Stimulated activated CD8-positive, alpha-beta memory T cell treated with anti-CD3 and anti-CD28 coated beads, Interleukin-4, amount 100 ng/mL, for 4 hours (primary cell): ENCODE data around the gene CLSTN2.

Experiments
- DNase-seq, 2 donors: peaks; one replicate each; pipeline ENCODE4 v3.0.0-alpha.2; 2020; ENCODE audit warnings: low read depth in 2 of 2, low spot score in 1 of 2

CLSTN2 gene

DNA sequence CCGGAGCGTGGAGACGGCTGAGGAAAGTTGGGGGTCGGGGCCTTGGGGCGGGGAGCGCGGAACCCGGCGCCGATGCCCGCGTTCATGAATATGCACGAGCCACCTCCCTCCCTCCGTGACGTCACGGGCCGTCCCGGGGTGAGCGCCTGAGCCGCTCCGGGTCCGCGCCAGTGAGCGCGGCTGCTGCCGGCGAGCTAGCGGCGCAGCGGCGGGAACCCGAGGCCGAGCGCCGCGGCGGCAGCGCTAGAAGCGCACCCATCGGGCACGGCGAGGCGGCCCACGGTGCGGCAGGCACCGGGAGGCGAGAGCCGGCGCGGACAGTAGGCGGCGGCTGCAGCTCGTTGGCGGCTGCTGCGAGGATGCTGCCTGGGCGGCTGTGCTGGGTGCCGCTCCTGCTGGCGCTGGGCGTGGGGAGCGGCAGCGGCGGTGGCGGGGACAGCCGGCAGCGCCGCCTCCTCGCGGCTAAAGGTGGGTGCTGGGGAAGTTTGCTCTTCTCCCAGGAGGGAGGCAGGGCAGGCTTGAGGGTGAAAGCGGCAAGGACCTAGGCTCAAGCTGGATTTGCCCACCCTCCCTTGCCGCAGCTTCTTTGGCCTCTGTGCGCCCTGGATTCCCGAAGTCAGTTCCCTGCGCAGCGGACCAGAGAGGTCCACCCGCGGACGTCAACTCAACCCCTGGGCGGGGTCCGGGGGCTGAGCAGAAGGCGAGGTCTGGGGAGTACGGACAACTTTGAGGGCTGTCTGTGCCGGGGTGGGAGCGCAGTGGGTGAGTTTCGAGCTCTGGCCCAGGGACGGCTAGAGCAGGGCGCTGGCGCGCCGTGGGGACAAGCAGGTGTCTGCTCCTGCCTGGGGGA is at the start of gene CLSTN2:
TSS of gene CLSTN2 (plus strand) at position 170 of the 850 bp plus-strand sequence.
- DNase-seq, result no peak

DNA sequence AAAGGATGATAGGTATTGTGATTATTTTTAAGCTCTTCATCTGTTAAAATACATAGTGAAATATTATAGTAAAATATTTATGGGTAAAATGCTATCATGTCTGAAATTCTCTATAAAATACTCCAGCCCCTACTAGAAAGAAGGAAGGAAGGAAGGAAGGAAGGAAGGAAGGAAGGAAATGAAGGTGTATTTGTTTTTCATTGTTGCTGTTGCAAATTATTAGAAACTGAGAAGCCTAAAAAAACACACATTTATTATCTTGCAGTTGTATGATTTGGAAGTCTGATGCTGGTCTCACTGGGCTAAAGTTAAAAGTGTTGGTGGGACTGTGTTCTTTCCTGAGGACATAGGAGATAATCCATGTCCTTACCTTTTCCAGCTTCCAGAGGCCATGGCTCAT is 47.6 kb upstream of the CLSTN2 start:
- DNase-seq, result no peak

DNA sequence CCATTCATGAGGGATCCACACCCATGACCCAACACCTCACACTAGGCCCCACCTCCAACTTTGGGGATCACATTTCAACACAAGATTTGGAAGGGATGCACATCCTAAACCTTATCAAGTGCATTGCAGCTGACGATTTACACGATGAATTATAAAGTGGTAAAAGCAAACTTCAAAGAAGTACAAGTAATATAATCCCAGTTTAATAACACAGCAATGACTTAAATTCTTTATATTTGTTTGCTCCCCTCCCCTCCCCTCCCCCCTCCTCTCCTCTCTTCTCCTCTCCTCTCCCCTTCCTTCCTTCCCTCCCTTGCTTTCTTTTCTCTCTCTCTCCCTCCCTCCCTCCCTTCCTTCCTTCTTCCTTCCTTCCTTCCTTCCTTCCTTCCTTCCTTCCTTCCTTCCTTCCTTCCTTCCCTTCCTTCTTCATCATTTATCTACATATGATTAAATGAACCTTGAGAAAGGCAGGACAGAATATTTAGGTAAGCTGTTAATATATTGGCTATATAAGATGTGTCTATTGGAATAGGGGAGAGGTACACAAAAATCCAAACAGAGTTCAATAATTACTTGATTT is 46.3 kb upstream of the CLSTN2 start:
- DNase-seq, result no peak

DNA sequence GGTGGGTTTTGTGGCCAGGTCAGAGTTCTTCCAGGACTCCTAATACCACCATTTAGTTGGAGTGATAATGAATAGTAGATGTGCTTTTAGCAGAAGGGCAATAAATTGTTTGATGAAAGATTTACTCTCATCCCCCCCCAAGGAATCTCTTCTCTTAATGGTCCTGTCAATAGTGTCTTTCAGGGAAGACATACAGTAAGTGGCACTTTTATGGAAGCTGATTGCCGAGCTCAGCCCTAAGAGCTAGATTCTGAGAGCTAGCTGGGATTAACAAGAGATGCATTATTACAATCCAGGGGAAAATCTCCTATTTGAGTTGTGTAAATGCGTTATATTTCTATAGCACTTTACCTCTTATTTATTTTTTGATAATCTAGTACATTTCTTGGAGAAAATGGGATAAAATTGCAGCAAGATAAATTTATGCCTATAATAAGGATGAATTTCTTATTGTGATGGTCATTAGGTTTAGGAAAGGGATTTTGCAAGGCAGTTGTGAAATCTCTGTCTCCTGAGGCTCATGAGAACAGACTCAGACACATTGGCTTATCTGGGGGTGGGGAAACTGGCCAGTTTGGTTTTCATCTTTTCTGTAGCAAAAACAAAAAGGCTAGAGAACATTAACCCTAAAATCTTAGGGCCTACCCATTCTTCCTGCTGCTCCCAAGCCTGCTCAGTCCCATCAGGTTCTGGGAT is 41.6 kb upstream of the CLSTN2 start:
- DNase-seq, result no peak

DNA sequence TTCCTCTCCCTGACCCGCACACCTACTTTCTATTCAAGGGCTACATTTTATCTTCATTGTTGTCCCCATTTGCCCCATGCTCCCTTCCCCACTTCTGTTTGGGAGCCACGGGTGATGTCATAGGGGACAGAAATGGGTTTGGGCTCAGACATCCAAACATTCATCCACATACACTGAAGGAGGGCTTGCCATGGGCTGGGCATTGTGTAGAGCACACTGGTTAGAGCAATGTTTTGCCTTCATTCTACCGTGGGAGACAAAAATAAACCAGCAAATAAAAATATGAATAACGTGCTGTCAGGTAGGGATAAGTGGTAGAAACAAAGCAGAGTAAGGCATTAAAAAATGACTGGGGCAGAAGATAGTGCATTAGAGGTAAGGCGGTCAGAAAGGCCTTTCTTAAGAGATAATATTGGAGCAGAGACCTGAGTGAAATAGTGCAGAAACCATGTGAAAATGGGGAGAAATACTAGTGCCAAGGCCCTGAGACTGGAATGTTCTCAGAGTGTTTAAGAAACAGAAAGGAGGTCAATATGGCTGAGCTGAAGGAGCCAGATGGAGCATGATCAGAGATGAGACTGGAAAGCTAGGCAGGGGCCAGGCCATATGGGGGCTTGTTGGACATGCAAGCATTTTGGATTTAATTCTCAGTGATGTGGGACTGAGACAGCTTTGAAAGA is 40.9 kb upstream of the CLSTN2 start:
- no peak for DNase-seq

DNA sequence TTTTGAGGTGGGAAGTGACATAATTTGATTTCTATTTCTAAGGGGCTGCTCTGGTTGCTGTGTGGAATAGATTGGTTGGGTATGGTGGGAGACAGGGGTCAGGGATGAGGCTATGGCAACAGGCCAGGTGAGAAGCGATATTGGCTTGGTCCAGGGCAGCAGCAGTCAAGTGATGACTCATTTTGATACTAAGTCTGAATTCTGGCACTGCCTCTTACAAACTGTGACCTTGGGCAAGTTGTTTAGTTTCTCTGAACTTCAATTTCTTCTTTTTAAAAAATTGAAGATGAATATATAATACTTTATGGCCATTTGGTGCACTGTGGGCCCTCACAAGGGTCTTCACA is 40.4 kb upstream of the CLSTN2 start:
- no peak for DNase-seq

DNA sequence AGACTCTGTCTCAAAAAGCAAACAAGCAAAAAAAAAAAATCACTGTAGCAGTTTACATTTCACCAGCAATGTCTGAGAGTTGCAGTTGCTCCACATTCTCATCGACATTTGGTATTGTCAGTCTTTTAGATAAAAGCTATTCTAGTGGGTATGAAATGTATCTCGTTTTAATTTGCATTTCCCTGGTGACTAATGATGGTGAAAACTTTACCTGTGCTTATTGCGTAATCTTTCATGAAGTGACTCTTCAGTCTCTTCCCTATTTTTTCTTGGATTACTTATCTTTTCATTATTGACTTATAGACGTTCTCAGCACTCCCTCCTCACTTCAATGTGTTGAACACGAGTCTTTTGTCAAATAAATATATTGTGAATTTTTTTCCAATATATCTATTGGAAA is 37.2 kb upstream of the CLSTN2 start:
- no peak for DNase-seq

DNA sequence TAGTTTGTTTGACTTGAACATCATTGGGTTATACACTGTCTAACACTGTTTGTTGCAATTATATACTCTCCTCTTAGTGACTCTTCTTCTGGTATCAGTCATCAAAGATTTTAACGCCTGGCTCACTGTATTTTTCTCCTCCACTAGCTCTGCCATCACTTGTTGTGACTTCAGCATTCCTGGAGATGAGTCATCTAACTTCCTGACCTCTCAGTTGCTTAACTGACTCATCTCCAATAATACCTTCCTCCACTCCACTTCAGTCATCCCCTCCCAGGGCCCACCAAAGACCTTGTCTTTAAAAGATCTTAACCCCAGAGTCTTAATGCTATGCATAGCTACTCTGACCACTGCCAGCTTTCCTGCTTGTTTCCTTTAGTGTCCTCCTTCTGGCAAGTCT is 28.6 kb upstream of the CLSTN2 start:
- DNase-seq, result no peak

DNA sequence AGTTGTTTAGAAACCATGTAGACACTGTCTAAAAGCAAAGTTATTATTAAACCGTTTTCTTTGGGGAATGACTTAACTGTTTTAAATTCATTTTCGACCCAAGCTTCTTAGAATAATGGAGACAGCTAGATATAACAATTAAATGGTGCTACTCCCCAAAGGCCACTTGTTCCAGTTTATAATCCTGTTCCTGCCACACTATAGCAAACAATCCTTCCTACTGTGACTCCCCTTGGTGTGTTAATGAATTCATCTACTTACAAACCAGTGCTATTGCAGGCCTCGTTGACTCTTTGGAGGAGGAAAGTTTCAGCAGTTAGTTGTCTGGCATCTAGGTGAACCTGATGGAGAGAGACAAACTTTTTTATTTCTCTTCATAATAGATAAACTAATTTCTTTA is 25.2 kb upstream of the CLSTN2 start:
- DNase-seq, result no peak

DNA sequence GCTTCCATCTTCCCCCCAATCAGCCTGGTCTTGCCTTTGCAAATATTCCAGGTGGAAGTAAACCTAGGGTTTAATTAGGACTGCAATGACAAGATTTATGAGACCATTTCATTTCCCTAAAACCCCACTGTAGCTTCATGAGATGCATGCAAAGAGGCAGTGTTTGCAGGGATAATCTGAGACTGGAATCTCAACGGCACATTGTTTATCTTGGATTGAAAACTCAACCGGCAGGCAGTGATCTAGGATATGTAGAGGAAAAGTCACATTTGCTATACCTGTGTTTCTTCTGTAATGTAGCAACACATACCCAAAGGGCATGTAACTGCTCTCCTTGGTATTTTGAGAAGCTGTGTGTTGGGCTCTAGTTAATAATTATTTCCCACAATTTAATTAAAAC is 18.7 kb upstream of the CLSTN2 start:
- DNase-seq, result no peak

DNA sequence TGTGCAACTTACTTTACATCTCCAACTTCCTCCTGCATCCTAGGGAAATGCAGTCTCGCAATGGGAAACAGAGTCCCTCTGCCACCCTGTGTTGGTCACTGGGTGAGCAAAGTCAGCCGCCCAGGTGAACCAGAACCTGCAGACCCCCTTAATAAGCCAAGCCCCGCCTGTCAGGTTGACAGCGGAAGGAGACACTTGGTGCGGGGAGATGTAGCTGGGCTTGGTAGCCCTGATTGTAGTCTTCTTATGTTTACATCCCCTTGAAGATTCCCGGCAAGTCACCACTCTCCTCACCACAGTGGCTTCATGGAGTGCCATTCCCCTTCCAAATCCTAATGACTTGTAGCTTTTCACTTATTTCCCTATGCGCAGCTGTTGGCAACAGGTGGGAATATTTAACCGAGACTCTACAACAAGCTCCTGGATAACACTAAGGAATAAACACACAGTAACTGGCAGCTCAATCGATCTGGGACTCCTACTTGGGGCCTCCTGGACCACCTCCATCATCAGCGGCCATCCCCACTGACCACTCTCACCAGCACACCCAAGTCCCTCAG is 17.7 kb upstream of the CLSTN2 start:
- DNase-seq, result no peak

DNA sequence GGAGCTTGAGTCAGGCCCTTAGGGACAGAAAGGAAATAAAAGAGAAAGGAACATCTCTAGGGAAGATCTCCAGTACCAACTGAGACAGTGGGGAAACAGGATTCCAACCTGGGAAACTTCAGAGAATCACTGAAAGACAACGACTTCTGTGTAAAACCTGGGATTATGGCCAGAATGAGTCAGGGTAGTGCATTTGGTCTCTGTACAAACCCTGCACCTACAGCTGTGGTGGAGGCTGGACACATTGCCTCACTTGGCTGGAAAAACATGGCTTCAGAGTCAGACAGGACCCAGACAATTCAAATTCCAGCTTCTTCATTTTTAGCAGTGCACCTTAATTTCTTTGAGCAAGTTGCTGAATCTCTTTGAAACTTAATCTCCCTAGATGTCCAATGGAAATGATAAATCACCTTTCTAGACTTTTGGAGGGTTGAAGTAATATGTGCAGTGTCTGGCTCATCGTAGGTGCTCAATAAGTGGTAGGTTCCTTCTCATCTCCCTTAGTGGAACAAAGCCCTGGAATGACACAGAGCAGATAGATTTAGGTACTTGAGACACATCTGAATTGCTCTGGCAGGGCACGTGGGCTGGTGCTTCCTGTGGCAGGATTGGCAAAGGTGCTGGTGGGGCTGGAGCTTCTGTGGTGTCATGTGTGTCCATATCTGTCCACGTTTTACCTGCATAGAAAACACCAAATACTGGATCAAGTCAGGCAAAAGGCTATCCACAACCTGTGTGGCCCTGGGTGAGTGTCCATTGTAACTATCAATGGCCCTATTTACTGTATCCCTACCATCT is 6.1 kb upstream of the CLSTN2 start:
- DNase-seq, result no peak

DNA sequence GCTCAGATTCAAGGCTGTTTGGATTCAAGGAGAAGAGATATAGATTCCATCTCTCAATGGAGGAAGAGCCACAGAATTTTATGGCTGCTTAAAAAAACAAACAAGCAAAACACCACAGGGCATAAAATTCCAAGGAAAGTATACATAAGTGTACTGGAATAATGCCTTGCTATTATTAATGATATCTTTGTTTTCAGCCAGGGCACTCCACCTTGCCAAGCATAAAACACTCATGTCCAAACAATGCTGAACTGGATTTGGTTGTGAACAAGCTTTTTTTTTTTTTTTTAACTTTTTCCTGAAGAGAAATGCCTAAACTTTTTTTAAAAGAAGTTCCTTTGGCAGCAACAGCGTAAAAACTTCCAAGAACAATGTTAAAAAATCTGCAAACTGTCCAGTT is 4.8 kb upstream of the CLSTN2 start:
- no peak for DNase-seq

DNA sequence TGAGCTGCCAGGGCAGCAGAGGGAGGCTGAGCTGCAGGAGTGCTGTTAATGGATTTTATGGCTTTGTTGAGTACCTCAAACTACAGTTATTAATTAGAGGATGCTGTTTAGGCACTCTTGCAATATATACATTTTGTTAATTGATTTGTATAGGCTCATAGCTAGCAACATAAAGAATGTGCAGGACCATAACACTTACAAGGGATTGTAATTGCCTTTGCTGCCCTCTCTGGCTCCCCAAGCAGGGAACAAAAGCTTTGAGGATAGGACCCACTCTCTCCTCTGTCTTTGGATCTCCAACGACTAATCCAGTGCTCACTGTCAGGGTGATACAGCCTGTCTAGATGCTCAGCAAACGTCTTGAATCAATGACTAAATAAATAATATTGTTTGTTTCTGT is 1.2 kb upstream of the CLSTN2 start:
- no peak for DNase-seq

DNA sequence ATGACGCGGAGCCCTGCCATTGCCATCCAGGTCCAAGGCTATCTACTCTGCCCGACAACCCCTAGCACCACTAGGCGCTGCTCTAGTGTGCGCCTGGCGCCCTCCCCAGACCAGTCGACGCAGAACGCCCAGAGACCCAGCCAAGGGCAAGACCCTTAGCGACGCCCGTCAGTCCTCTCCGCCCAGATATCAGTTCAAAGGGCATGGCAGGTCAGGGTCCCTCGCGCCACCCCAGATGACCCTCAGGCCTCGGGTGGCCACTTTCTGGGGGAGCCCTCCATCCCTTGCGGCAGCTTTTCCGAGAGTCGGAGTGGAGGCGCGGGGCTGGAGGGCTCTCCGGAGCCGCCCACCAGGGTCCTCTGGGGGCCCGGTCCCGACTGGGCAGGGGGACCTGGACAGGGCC is 371 bp upstream of the CLSTN2 start:
- DNase-seq, result no peak

DNA sequence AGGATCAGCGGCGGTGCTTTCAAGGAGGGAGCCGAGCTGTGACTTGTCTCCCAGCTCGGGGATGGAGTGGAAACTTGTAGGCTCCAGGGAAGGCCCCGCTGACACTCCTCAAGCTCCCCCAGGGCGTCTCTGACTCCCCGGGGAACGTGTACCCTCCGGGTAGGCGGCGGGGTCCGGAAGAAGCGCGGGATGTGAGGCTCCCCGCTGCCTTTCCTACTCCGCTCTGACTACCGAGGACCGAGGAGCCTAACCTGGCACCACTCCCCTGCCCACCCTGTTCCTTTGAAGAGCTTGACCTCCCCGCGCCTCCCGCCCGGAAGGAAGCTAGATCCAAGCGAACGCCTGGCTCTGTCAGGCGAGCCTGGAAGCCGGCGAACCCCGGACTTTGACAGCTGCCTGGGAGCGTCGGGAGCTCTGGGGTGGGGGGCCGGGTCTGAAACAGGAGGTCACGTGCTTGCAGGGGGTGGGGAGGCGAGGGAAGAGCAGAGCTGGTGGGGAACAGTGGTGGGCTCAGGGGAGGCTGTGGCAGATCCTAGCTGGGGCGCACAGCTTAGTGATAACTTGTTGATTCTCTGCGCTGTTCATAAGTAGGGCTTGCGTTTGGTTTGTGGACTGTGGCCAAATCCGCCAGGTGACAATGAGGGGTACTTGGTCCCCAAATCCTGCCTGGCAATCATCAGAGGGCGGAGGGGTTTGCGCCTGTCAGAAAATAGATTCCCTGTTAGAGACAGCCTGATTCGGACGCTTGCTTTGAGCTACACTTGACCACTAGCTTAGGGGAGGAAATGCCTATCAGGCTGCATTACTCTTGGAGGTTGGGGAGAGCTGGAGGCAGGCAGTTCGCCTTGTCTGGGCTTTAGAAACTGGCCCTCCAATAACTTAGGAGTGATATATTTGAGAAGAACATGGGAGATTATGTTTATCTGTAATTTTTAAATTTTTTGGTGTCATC is 1.2 kb downstream of the CLSTN2 start:
- DNase-seq, result no peak

DNA sequence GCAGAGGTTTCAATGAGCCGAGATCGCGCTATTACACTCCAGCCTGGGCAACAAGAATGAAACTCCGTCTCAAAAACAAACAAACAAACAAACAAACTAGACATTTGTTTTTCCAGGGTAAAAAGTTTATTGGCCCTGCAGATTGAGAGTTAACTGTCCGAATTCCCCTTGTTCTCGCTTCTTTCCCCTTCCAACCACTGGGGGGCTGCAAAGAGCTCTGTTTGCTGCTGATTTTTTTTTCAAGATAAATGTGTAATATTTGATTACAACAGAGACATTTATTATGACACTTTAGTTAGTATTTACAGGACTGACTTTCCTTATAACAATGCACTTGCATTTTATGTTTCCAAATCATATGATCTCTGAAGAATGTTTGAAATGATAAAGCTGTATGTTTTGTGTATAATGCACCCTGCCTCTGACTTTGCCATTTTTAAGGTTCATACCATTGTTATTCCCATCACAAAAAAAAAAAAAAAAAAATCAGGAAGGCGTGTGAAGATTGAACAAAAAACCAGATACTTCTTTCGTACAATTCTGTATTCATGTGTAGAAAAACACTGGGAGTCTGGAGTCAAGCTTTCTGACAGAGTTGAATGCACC is 2.8 kb downstream of the CLSTN2 start:
- no peak for DNase-seq

DNA sequence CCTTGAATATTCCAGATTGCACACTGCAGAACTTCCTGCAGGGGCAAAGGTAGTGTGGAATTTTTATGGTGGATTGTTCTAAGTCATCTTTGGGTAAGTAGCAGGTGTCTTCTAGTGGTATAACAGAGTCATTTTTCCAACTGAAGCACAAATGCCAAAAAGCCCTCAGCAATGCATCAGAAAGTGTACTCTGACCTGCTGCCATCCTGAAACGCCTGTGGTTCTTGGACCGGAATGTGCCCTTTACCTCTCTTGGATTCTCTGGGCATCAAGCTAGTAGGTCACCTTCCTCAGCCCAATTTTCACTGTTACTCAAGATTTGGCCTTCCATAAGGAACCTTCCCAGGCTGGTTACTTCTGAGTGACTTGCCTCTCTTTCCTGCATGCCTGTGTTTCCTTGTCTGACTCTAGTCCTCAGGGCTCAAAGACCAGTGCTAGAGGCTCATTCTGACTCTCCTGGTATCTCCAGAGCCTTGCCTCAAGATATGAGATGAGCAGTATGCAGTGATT is 4.8 kb downstream of the CLSTN2 start:
- no peak for DNase-seq

DNA sequence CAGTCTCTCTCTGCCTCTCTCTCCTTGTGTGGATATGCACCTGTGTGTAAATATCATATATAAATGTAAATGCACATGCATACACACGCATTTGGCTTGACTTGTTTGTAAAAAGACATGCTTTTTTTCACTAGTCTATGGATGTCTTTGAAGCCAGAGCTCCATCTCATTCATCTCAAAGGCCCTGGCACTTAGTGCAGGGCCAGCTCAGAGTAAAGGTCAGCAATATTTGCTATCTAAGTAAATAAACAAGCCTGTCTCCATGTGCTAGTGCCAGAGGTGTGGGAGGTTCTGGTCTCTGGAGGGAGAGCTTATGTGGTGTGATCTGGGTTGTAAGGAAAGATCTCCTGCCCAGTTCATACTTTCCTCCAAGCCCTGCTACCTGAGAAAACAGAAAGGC is 5.6 kb downstream of the CLSTN2 start:
- no peak for DNase-seq
